NCI-H2196 (cell line): ENCODE measurements around the gene VPS13D.
A peak's percentile ranks its signal among the peaks of the same experiment; 100 is the strongest.
"Not testable (repeated sequence)": the region's sequence is repeated elsewhere in the genome, so short reads cannot be mapped to it uniquely, and the experiment has no call there.

Experiments used
- DNase-seq: peaks from one replicate; lab custom pipeline; 2025; ENCODE audit not compliant: unreplicated experiment; lab: John Stamatoyannopoulos, UW

The VPS13D gene

GRCh38 chr1:12359359-12360133 lies 129.7 kb downstream of the VPS13D start:
- no peak for DNase-seq

- DNase-seq = no peak
Observed at GRCh38 chr1:12368646-12369045, 138.8 kb downstream of the VPS13D start.

GRCh38 chr1:12369258-12369657 lies 139.4 kb downstream of the VPS13D start:
- no peak for DNase-seq

GRCh38 chr1:12370333-12370975 lies 140.6 kb downstream of the VPS13D start:
- DNase-seq = no peak

GRCh38 chr1:12371053-12371452 lies 141.2 kb downstream of the VPS13D start:
- DNase-seq = no peak

- DNase-seq = no peak
Observed at GRCh38 chr1:12372180-12372579, 142.3 kb downstream of the VPS13D start.

- no peak for DNase-seq
Observed at GRCh38 chr1:12372761-12373160, 142.9 kb downstream of the VPS13D start.

GRCh38 chr1:12375133-12375829 lies 145.5 kb downstream of the VPS13D start:
- no peak for DNase-seq

- no peak for DNase-seq
Observed at GRCh38 chr1:12376236-12377045, 146.6 kb downstream of the VPS13D start.

GRCh38 chr1:12380326-12381249 lies 150.8 kb downstream of the VPS13D start:
- DNase-seq = peak; percentile 13

GRCh38 chr1:12383001-12383400 lies 153.2 kb downstream of the VPS13D start:
- DNase-seq = no peak

- no peak for DNase-seq
Observed at GRCh38 chr1:12383786-12384185, 154.0 kb downstream of the VPS13D start.

GRCh38 chr1:12384836-12385456 lies 155.1 kb downstream of the VPS13D start:
- DNase-seq = no peak

- DNase-seq = no peak
Observed at GRCh38 chr1:12386130-12386529, 156.3 kb downstream of the VPS13D start.

GRCh38 chr1:12387641-12388040 lies 157.8 kb downstream of the VPS13D start:
- no peak for DNase-seq

- not testable (repeated sequence) for DNase-seq
Observed at GRCh38 chr1:12390296-12390695, 160.5 kb downstream of the VPS13D start.

- DNase-seq = no peak
Observed at GRCh38 chr1:12397462-12398450, 167.9 kb downstream of the VPS13D start.

- no peak for DNase-seq
Observed at GRCh38 chr1:12398479-12398878, 168.6 kb downstream of the VPS13D start.
